GM15510 (cell line): Measurements from ENCODE around the gene NTNG1.

Experiments used
- POLR2A ChIP-seq: IDR thresholded peaks from 3 replicates; pipeline ENCODE4 v1.6.1; 2011; ENCODE audit warnings: borderline replicate concordance; ENCODE audit not compliant: insufficient read length; ENCODE audit errors: extremely low read depth

NTNG1 gene

GRCh38 chr1:107450899-107451664 is 310.2 kb downstream of the NTNG1 start:
- no peak for TF ChIP-seq POLR2A

- TF ChIP-seq POLR2A = no peak
Observed at GRCh38 chr1:107451715-107452114, 310.9 kb downstream of the NTNG1 start.

GRCh38 chr1:107454791-107455190 is 314.0 kb downstream of the NTNG1 start:
- no peak for TF ChIP-seq POLR2A

GRCh38 chr1:107457989-107458388 is 317.1 kb downstream of the NTNG1 start:
- TF ChIP-seq POLR2A = no peak

- no peak for TF ChIP-seq POLR2A
Observed at GRCh38 chr1:107459204-107459904, 318.5 kb downstream of the NTNG1 start.

GRCh38 chr1:107460035-107460434 is 319.2 kb downstream of the NTNG1 start:
- TF ChIP-seq POLR2A = no peak

GRCh38 chr1:107464827-107465226 is 324.0 kb downstream of the NTNG1 start:
- no peak for TF ChIP-seq POLR2A

- TF ChIP-seq POLR2A = no peak
Observed at GRCh38 chr1:107467286-107467685, 326.4 kb downstream of the NTNG1 start.

GRCh38 chr1:107467811-107468210 is 327.0 kb downstream of the NTNG1 start:
- TF ChIP-seq POLR2A = no peak

- TF ChIP-seq POLR2A = no peak
Observed at GRCh38 chr1:107473065-107473464, 332.2 kb downstream of the NTNG1 start.

- no peak for TF ChIP-seq POLR2A
Observed at GRCh38 chr1:107474877-107475612, 334.2 kb downstream of the NTNG1 start.

GRCh38 chr1:107477233-107477632 is 336.4 kb downstream of the NTNG1 start:
- TF ChIP-seq POLR2A = no peak

- no peak for TF ChIP-seq POLR2A
Observed at GRCh38 chr1:107479865-107480350, 339.1 kb downstream of the NTNG1 start.

- TF ChIP-seq POLR2A = no peak
Observed at GRCh38 chr1:107480548-107481415, 339.9 kb downstream of the NTNG1 start.
